Activated gamma-delta T cell treated with anti-CD3 and anti-CD28 coated beads, Interleukin-2, amount 50 U/mL, for 16 hours (primary cell): ENCODE results near the gene MRPL1.

Experiments
- DNase-seq: peaks from one replicate; pipeline ENCODE4 v3.0.0-alpha.2; 2020; ENCODE audit warnings: low read depth

MRPL1 gene

DNA sequence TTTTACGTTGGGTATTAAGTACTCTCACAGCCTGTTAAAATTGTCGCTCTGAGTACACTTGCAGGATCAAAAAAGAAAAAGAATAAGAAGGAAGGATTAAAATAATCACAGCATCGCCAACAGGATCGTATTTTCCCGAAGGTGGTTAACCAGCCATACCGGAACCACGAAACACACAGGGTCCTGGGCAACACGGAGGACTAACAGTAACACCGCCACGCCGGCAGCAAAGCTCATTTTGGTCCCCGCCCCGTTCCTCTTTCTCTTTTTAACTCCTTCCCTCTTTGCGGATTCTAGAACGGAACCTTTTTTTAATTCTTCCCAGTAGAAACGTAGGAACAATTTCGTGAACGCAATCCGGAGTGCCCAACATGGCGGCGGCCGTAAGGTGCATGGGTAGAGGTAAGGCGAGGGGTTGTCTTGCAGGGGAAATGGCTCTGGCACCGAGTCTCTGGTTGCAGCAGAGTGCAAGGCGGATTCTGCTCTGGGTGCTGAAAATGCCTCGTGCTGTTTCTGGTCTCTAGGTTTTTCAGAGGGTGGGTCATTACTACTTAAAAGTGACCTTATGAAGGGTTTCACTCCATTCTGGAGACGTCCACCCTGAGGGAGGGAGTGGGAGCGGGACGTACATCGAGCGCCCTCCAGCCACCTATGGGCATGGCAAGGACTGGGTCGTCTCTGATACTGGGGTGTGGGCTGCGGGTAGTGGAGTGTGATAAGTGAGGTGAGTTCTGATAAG is at the start of gene MRPL1:
Gene MRPL1, plus strand, starts transcription at position 353 of the 739 bp plus-strand sequence. Its CDS starts 19 bp downstream, at position 372.
- peak; percentile 80 for DNase-seq

DNA sequence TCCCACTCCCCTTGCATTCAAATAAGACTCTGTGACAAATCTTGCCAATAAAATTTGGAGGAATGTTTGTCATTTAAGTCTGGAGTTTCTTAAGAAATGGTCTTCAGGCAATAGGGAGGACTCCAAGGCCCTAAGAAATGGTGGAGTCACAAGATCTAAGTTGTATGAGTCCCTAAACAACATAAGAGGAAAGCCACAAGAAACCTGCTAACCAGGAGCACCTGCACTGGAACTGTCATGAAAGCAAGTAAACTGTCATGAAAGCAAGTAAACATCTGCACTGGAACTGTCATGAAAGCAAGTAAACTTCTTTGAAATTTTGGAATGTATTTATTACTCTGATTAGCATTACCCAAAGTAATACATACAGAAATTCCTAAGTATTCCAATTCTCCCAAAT is 47.0 kb upstream of the MRPL1 start:
- DNase-seq, result no peak

DNA sequence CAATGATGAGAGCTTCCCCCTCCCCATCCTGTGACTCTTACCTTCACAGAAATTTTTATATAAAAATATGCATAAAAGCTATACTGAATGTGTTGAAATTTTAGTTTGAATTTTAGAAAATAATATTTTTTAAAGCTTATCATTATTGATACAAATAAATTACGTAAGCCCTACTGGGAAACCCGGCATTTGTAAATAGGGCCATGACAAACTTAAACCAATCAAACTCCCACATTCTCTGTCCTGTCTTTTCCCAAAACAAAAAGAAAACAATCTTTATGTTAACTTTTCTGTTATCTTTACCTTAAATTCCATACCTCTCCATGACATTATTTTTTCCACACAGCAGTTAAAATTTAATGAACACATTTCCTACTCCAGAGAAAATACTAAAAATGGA is 46.1 kb upstream of the MRPL1 start:
- DNase-seq, result no peak

GRCh38 chr4:77817304-77818072 is 45.1 kb upstream of the MRPL1 start:
- DNase-seq, result no peak

GRCh38 chr4:77818073-77818601 is 44.5 kb upstream of the MRPL1 start:
- DNase-seq, result no peak

GRCh38 chr4:77818602-77819403 is 43.8 kb upstream of the MRPL1 start, which contains the start of gene CNOT6L:
CNOT6L (minus strand) TSS chr4:77819368; CDS start chr4:77819308, 60 bp downstream.
- DNase-seq, result peak; percentile 83

- no peak for DNase-seq
These were observed 43.2 kb upstream of the MRPL1 start for GRCh38 chr4:77819404-77819842.

DNA sequence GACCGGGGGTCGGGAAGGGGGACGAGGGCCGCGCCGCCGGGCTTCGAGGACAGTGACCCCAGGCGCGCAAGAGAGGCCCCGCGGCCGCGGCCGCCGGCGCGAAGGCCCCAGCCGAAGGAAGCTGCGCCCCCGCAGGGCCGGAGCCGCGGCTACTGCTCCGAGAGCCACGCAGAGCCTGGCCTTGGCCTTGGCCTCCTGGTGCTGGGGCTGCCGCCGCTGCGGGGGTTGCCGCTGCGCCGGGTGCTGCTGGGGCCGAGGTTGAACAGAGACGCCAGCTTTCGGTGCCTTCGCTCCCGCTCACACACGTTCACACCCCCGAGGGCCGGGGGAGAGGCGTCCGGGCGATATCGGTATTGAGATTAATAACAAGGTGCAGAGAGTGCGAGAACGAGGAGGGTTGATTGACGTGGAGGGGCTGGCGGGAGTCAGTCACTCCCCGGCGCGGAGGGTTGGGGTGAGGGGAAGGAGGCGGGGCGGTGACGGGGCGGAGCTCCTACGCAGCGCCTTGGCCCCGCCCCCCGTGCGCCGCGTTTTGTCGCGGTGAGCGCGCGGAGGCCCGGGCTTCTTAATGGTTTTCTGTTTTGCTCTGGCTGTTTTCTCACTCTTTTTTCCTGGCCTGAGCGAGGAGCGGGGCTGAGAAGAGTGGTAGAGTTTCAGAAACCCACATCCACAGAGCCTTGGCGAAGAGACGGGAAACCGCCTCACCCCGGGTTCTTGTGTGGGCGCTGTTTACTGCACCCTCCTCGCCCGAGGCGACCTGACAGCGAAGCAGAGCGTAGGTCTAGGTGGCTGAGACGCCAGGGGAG is 42.6 kb upstream of the MRPL1 start:
- peak; percentile 92 for DNase-seq

DNA sequence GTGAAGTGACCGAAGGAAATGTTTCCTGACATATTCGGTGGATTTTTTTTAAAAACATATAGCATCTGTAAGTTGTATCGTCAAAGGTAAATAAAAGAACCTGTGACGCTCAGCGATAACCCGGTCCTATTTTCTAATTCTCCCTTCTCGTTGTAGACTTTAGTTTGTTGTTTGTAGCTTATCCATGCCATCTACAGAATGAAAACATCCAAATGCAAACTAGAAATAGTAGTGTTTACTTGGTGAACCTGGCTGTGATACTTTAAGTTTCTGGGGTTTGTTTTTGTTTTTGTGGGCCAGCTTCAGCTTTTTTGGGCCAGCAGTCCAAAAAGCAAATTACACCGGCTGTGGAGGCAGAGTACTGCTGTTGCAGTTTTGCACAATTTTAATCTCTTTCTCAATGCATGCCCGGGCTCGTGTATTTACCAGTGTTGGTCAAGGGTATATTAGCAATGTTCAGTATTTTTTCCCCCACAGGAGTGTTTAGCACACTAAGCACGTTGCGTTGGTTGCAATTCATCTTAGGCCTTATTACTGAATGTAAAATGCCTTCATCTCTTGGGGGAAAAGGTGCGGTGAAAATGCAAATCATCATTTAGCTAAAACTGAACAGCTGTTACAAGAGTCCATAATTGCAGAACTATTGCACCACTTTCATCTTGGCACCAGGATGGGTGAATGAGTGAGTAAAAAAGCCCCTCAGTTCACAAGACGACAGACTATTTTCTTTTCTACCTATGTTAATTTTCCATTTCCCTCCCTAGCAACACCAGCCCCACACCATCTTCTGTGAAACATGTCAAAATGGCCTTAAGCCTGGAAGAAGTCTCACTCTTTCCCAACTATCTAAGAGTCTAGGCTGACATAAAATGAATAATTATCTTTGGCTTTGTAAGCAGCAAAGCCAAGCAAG is 41.7 kb upstream of the MRPL1 start:
- DNase-seq, result no peak

- DNase-seq, result peak; percentile 14
These were observed 40.9 kb upstream of the MRPL1 start for GRCh38 chr4:77821775-77822174.

GRCh38 chr4:77826275-77826674 is 36.4 kb upstream of the MRPL1 start:
- DNase-seq, result no peak

DNA sequence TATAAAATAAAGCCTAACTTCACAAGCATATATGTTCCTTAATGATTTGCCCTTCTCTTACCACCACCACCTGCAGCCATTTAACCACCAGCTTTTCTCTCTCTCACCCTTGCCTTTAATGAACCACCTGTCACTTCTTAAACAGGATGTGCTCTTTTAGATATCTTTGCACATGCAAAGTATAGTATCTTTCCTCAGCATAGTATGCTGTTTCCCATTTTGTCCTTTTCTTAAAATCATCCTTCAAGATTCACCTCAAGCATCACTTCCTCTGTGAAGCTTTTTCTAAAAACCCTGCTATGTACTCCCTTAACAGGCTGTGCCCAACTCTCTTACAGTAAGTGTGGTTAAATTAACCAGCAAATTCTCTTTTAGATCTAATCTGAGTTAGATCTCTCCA is 35.3 kb upstream of the MRPL1 start:
- DNase-seq, result no peak

DNA sequence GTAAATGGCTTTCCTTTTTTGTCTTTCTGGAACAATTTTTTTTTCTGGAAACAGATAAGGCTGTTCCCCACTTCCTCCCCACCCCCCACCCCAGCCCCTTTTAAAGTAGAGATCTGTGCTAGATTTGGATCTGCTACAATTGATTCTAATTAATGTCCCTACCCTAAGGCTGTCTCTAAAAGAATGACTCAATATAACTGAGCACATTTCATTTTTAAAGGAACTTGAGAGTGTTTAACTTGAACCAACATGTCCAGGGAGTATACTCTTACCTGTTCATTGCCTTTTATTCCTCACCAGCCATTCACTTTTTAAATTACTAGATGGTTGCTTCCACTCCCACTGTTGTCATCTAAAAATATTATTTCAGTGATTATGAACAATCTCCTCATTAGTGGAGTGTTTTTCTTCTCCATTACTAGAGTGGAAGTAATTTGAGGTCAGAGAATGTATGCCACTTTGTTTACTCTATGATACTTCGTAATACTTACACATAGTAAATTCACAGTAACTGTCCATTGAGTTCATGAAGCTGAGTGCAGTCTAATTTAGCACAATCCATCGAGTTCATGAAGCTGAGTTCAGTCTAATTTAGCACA is 29.4 kb upstream of the MRPL1 start:
- DNase-seq, result no peak

- no peak for DNase-seq
These were observed 28.2 kb upstream of the MRPL1 start for GRCh38 chr4:77834403-77834802.

GRCh38 chr4:77843628-77844027 is 19.0 kb upstream of the MRPL1 start:
- DNase-seq, result no peak

GRCh38 chr4:77844363-77844762 is 18.3 kb upstream of the MRPL1 start:
- no peak for DNase-seq

GRCh38 chr4:77845400-77845799 is 17.2 kb upstream of the MRPL1 start:
- DNase-seq, result no peak

GRCh38 chr4:77845929-77846328 is 16.7 kb upstream of the MRPL1 start:
- no peak for DNase-seq

- no peak for DNase-seq
These were observed 14.1 kb upstream of the MRPL1 start for GRCh38 chr4:77848508-77848907.
